Measurements from ENCODE around the gene AFF2.

The AFF2 gene

DNA sequence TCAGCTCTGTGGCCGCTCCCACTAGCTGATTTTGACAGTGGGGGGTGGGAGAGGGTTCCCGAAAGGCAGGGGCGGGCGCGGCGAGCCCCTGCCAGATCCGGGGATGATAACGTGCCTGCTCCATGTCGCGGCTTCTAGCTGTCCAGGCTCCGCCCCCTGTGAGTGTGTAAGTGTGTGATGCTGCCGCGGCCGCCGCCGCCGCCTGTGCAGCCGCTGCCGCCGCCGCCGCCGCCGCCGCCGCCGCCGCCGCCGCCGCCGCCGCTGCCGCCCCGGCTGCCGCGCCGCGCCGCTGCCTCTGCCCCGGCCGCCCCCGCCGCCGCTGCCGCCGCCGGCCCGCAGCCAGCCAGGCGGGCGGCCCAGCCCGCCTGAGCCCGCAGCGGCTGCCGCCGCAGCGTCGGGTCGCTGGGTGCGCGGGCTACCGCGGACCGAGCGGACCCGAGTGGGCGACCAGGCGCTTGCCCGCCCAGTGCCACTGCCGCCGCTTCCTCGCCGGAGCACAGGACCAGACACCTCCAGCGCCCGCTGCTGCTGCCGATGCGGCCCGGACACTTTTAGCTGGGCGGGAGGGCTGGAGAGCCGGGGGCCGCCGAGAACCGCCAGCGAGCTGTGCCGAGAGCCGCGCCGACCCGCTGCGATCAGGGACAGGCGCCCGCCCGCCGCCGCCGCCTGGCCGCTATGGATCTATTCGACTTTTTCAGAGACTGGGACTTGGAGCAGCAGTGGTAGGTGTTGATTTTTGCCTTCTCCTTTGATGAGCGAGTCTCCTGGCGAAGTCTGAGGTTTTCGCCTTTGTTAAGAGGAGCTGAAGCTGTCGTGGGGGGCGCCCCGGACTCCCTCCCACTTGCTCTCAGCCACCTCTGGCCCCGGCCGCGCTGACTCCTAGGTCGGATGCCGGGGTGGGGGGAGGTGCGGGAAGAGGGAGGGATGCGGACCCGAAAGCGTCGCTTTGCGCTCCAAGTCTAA is at the start of gene AFF2:
AFF2 (plus strand) TSS at position 195 of the 963 bp plus-strand sequence; CDS start at position 676, 481 bp downstream.
- no peak within 1 kb of the TSS for H3K27ac ChIP-seq
- DNase-seq (ENCODE audit: low read depth, low spot score): no peak

DNA sequence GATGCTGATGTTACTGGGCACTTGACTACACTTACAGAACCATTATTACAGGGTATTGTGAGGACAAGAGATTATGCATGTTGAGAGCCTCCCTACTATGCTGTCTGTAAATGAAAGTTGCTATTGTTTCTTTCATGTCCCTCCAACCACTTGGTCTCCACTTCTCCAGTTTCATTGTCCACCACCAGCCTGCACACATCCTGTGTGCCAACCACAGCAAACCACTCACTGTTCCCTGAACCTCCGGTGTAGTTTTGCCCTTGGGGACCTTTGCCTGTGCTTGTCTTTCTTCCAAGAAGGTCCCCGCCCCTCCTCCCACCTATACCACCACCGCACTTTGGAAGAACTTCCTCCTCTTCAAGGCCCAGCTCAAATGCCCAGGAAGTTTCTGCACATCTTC is 43.1 kb upstream of the AFF2 start:
- H3K27ac ChIP-seq: no peak overlapping the region
- no peak for DNase-seq (ENCODE audit: low read depth, low spot score)

DNA sequence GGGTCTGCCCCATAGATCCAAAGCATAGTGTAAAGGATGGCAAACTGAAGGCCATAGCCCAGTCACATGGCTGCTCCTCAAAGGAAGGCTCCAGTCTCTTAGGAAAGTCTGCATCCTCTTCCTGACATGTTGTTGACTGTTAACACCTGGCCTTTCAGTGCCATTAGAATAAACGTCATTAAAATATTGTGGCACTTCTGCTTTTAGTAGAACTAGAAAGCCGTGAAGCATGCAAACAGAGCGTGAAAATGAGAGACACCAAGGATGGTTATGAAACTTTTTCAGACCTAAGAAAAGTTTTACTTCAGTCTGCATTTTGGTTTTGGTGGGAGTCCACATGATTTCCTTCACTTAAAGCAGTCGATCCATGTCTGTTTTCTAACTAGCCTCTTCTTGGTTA is 41.1 kb upstream of the AFF2 start:
- no peak overlapping the region for H3K27ac ChIP-seq
- no peak for DNase-seq (ENCODE audit: low read depth, low spot score)

DNA sequence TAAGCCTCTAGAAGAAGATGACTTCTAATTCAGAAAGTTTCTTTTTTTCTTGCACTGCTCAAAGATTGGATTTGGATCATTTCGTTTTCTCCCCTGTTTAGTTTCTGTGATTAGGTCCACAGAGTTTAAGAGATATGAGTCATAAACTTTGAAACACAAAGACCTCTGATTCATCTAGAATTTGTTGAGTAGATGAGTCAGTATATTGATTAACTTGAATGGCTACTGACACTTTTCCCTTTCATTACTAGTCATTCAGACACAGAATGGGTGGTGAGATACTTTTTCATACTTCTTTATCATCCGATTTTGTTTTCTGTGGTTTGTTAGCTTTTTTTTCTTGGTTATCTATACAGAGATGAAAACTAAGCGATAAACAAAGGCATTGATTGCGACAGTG is 34.1 kb upstream of the AFF2 start:
- H3K27ac ChIP-seq: no peak overlapping the region
- DNase-seq (ENCODE audit: low read depth, low spot score): no peak

DNA sequence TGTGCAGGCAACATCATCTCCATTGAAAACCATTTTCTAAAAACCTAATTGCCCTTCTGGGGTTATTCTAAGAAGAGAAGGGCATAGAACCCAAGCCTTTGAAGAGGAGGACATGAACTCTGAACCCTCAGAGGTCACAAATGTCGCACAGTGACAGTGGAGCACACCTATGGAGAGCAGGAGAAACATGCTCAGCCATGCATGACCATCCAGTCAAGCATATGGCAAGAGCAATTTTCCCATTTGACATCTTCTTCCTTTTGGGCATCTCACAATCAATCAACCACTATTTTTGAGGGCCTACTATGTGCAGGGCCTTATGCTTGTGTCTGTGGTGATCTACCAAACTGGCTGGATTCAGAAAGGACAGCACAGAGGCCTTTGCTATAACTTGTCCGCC is 30.1 kb upstream of the AFF2 start:
- no peak for DNase-seq (ENCODE audit: low read depth, low spot score)
- no peak overlapping the region for H3K27ac ChIP-seq

DNA sequence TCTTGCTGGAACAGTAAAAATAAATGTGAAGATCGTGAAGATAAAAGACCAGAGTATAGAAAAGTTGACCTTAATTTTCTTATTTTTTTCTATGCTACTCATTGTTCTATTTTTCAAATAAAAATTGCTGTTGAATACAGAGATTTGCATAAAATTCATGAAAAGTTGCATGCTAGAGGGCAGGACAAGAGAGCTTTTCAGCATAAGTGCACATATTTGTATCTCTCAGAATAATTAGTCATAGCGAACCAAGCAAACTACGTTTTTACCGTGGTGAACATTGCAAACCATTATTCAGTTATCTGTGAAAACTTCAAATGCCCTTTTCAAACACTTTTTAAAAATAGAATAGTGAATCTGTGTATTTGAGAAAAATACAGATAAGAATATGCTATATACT is 26.4 kb upstream of the AFF2 start:
- no peak for DNase-seq (ENCODE audit: low read depth, low spot score)

DNA sequence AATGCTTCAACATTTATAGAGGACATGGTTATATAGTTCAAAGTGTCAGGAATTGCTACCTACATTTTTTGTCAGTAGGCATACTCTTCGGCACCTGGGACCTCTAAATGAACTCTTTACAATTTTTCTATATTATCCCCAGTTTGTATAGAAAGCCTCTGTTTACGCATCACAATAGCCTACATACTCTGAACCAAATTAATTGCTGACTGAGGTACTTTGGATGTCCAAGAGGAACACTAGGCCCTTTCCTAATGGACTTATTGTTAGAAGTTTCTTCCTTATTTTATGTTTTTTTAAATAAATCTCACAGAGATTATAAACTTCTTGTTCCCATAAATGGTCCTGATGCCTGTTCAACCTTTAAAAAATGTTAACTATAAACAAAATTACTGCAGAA is 8.4 kb upstream of the AFF2 start:
- H3K27ac ChIP-seq: no peak overlapping the region
- DNase-seq (ENCODE audit: low read depth, low spot score): no peak

More for the DNA sequence above, 26.4 kb upstream of the AFF2 start:
- H3K27ac ChIP-seq: no peak overlapping the region

DNA sequence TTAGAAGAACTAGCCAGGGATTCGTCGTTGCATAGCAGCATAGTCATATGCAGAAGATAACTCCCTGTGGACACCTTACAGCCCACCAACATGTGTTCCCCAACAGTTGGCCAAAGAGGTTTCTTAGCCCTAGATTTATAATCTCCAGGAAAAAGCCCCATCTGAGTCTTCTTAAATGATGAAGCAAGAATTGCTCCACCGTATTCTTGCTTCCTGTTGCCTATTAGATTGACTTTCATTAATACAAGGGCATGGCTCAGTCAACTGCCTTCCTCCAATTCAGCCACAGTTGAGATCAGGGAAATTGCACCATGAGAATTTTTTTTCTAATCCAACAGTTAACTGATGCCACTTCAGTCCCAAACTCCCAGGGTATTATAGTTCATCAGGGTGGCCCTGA is 5.2 kb upstream of the AFF2 start:
- no peak for DNase-seq (ENCODE audit: low read depth, low spot score)
- no peak overlapping the region for H3K27ac ChIP-seq

DNA sequence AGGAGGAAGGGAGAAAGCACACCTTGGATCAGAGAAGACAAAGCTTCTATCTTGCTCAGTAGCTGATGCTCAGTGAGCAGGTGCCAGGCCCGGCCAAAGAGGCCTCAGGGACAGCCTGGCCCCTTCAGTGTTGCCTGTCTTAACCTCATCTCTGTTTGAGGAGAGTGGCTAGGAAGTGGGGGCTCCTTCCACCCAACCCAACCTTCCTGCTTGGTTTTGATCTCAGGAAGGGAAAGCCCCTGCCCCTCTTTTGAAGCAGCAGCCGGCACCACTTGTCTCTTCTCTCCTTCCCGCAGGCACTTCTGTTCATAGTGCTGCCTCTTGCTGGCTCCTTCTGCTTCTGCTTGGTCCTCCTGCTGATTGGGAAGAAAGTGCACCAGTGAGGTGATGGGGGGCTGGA is 2.4 kb upstream of the AFF2 start:
- H3K27ac ChIP-seq: no peak overlapping the region

DNA sequence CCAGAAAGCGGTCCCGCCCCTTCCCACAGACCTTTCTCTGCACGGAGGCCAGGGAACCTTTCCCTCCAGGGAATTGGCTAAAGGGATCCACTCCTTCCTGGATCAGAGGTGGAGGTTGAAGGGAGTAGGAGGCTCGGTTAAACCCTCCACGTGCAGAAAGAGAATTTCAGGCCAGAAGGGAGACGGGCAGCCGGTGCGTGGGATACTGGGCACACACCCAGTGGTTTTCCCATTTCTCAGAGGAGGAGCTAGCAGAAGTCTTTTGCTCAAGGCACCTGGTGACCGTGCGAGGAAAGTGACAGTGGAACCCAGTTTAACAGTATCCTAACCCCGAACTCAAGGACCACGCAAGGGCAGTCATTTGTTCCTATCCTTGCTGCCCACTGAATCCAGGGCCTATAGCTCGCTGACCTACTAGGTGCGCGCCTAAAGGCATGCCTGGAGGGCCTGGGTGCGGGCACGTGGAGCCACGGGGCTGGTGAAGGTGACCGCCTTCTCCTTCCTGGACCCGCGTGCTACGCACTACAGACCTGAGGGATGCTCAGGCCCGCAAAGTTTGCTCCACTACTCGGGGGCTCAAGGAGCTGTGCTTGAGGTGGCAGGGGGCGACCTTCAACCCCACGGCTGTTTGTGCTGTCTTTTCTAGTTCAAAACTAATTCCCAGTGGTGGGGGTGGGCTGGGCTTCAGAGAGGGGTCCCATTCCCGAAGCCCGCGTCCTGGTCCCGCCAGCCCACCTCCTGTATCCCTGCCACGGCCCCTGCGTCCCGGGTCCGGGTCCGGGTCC is 587 bp upstream of the AFF2 start:
- no peak for DNase-seq (ENCODE audit: low read depth, low spot score)
- no peak overlapping the region for H3K27ac ChIP-seq

More for the DNA sequence above, 2.4 kb upstream of the AFF2 start:
- no peak for DNase-seq (ENCODE audit: low read depth, low spot score)

DNA sequence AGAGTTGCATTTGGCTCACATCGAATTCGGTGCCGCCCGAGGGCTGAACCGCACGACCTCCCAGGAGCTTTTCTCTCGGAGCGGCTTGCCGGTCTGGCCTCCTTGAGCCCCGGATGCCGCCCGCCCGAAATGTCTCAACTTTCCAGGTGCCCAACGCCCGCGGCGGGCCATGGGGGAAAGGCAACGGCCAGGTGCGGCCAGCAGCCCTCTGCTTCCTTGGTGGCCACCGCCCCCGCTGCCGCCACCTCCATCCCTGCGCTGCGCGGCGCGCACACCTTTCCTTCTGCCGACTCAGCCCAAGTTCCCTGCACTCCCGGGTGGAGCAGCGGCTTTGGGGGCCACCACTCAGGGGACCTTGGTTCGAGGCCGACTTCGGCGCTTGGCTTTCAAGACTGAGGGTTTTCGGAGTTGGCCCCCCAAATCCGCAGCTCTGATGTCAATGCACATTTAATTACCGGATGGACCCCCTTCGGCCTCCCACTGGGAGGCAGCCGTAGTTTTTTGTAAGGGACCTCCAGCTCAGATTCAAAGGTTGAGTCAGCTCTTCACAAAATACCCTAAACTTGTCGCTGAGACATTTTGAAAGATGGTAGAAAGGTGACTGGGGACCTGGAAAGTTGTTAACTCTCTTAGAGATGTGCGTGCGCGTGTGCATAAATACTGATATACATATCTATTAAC is 1.1 kb downstream of the AFF2 start:
- H3K27ac ChIP-seq: no peak overlapping the region
- DNase-seq (ENCODE audit: low read depth, low spot score): no peak

DNA sequence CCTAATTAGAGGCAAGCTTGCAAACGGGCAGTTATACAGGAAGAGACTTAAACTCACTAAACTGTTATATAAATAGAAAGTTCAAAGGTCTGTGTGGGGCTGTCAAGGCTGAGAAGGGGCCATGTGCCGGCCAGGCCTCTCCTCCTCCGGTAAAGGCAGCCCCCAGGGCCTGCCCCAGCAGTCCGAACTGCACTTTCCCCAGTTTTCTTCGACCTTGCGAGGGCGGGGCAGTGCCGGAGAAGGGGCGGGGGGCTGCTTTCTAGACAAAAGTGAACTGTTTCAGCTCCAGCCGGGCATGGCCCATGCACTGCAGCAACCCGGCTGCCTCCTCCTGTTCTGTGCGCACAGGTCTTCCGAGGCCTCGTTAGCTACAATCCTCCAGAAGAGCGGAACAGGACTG is 4.1 kb downstream of the AFF2 start:
- DNase-seq (ENCODE audit: low read depth, low spot score): no peak

DNA sequence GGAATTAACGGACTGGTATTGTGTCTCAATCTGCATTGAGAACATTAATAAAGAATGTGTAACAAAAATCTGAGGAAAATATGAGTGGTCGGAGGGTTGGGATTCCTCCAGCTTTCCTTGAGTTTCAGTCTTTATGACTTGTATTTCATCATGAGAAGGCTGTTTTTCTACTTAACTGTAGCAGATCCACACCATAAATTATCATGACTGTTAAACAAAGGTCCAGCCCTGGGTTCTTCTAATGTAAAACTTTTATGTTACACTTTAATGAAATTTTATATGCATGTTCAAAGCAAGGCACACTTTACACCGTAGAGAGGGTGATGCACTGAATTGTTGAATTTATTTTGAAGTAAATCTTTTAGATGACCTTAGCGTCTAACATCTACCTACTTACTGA is 7.0 kb downstream of the AFF2 start:
- H3K27ac ChIP-seq: no peak overlapping the region
- no peak for DNase-seq (ENCODE audit: low read depth, low spot score)

More for the DNA sequence above, 4.1 kb downstream of the AFF2 start:
- no peak overlapping the region for H3K27ac ChIP-seq

DNA sequence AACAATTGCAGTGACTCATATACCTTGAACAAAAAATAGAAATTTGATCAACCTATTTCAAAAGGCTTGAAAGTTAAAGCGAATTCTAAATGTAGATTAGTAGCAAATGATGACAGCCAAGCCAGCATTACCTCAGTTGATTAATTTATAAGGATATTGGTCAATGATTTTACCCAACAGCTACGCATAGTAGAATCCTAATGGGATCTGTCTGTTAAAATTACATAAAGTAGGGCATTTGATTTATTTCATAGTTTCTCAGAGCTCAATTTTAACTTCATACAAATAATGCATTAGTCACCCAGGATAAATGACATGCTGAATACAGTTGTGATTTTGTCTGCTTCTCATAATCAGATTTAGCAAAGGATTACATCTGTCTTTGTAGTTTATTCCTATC is 12.0 kb downstream of the AFF2 start:
- no peak for DNase-seq (ENCODE audit: low read depth, low spot score)

DNA sequence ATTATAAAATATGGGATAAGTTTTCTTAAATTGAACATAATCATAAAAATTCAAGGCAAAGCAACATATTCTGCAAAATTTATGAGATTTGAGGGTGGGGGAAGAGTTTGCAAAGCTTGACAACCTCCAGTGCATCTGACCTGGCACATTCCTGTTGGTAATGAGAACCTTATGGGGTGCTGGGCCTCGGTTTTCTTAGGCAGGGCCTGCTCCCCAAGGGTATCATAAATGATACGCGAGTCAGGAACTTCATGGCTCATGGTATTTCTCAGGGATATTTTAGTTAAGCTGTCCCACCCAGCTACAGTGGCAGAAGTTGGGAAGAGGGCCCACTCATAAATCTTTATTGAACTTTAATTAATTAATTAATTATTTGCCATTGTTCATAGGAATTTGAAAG is 13.2 kb downstream of the AFF2 start:
- no peak overlapping the region for H3K27ac ChIP-seq
- no peak for DNase-seq (ENCODE audit: low read depth, low spot score)

More for the DNA sequence above, 12.0 kb downstream of the AFF2 start:
- H3K27ac ChIP-seq: no peak overlapping the region

DNA sequence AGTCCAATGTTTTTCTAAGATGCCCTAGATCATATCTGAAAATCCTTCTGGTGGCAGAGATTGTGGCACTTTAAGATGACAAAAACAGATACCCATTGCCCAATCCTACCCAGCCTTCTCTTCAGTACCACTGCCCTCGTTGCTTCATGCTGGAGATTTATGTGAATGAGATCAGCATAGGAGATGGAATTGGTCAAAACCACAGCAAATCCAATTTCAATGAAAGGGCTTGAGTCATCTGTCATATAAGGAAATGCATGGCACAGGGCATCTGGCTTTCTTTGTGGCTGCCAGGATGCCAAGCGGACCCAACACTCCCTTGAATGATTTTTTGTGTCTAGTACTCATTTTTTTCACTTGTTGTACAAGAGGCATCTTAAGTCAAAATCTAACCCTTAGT is 16.8 kb downstream of the AFF2 start:
- no peak overlapping the region for H3K27ac ChIP-seq
- DNase-seq (ENCODE audit: low read depth, low spot score): no peak

DNA sequence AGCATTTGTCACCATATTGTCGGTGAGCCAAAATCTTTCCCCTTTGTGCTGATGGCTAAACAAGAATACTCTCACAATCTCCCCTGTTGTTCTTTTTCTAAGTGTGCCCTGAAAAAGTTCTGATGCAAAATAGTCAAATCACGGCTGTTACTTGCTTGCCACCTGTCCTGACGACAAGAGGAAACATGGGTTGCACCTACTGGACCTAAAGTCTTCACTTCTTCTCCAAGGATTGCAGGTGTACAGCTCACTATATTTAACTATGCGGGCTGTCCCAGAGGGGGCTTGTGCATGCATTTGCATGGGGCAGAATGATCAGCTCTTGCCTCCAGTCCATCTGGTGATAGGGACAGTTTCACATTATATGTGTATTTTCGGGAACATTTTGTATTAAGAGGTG is 21.6 kb downstream of the AFF2 start:
- H3K27ac ChIP-seq: no peak overlapping the region
- no peak for DNase-seq (ENCODE audit: low read depth, low spot score)

DNA sequence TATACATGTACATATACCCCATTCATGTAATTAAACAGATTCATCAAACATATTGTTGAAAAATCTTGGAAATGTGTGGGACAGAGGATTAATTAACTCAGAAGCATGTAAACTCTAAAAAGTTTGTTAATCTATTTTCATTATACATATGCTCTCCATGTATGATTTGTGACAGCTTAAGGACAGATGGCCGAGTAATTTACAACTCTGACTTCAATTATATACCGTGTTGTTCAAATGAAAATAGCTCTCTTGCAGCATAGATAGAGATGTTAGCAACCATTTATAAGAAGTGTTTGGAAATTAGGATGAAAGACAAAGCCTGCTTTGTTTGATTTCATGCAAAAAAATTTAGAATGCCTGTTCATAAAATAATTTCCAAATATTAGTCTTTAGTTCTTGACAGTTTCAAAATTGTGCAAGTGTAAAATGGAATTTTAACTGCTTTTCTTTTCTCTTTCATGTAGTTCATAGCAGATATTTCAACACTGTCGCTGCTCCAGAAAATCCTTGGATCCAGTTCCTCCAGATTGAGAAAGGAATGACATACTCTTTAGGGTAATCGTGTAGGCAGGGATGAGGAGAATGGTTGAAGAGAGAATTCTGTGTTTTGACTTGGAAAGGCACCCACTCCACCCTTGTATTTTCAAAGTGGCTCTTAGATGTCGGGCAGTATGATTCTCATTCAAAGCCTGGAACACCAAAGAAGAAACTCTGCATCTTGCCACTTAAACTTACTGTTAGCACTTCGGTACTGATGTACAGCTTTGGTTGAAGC is 23.1 kb downstream of the AFF2 start:
- no peak overlapping the region for H3K27ac ChIP-seq
- no peak for DNase-seq (ENCODE audit: low read depth, low spot score)

DNA sequence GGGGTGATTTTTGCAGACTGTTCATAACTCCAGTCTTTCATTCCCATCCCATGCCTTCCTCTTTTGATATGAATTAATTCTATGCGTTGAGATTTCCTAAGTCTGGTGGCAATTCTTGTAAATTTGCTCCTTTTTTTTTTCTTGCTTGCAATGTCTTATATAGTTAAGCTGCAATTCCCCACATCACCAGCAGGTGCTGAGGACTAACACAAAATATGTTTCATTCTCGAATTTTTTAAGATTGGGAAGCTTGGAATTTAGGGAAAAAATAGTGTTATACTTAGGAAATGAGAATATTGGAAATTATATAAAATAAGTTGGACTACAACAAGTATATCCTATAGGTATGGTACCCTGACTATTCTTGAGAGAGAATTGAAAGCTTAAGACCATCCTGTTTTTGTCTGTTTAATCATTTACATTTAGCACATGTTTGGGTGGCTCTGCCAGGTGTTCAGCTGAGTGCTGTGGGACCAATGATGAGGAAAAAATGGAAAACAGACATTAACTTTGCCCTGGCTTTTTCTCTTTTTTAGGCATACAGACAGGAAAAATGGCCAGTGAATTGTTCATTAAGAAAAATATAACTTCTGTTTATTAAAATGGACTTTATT is 30.2 kb downstream of the AFF2 start:
- no peak for DNase-seq (ENCODE audit: low read depth, low spot score)
- no peak overlapping the region for H3K27ac ChIP-seq

DNA sequence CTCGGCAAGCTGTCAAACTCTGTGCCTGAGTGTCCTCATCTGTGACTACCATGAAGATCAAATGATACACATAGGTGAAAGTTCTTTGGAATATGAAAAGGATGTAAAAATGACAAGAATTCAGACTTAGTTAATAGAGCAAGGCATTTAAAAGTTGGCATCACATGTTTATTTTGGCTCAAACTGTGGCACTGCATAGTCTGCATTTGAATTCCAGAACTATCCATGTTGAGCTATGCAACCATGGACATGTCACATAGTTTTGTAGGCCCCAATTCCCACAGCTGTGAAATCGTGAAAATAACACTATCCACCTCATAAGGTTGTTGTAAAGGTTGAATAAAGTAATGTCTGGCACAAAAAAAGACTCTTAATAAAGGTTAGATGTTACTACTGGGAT is 33.9 kb downstream of the AFF2 start:
- DNase-seq (ENCODE audit: low read depth, low spot score): no peak

More for the DNA sequence above, 33.9 kb downstream of the AFF2 start:
- H3K27ac ChIP-seq: no peak overlapping the region

Measured in epithelial cell of prostate (primary cell).